Measurements from ENCODE around the gene ZNF738. TPM values are rescaled to one million over a fixed set of nuclear protein-coding genes. Genes with fewer than 3 reads are reported as not detected.

Gene ZNF738
- total and polyA plus RNA-seq, 2 donors (not counting 1 experiment from before 2014, with no cell fraction given): 7.0 to 27.1 TPM

GRCh38 chr19:21328885-21329605, 29.8 kb upstream of the ZNF738 start, which contains the start of gene ZNF708:
TSS of gene ZNF708 (minus strand) at chr19:21329410. CDS start at chr19:21329212, 198 bp downstream.
- Histone ChIP-seq H3K79me2 (ENCODE audit: control insufficient read depth, insufficient read depth, low read length) (peaks cover 58% of the 10 kb centered on the region), H2AFZ (ENCODE audit: insufficient read depth, low read depth, low read length, poor library complexity, severe bottlenecking) (peak within 1 kb of the TSS; percentile 92), H3K9ac (ENCODE audit: low read length) (peak within 1 kb of the TSS; percentile 99), H3K4me1 (ENCODE audit: control insufficient read depth in 2 of 2, insufficient read depth in 2 of 2, low read length in 2 of 2) (peaks cover 9 to 16% of the 10 kb centered on the region in 2 donors), H3K4me3 (ENCODE audit: control extremely low read depth in 1 of 5, extremely low read depth in 1 of 5, insufficient read depth in 1 of 5, low read depth in 2 of 5, low read length in 4 of 5) (peak within 1 kb of the TSS; percentile 85 to 100 (median 96)), H3K36me3 (replicated peaks in 1 of 2; ENCODE audit: control extremely low read depth in 1 of 2, control insufficient read depth in 1 of 2, extremely low read depth in 1 of 2, insufficient read depth in 2 of 2, low read length in 1 of 2) (peaks cover 0 to 7% of the 10 kb centered on the region in 2 experiments), H3K27me3 (replicated peaks in 1 of 4; ENCODE audit: control extremely low read depth in 1 of 4, control insufficient read depth in 3 of 4, insufficient read depth in 4 of 4, low read length in 3 of 4) (no peaks in the 10 kb centered on the region), H3K4me2 (replicated peaks; ENCODE audit: low read depth, low read length, poor library complexity, severe bottlenecking) (peak within 1 kb of the TSS; percentile 76), H4K20me1 (ENCODE audit: control insufficient read depth, insufficient read depth, low read length, poor library complexity, severe bottlenecking) (no peaks in the 10 kb centered on the region), H3K9me3 (ENCODE audit: control extremely low read depth in 1 of 3, control insufficient read depth in 2 of 3, insufficient read depth in 1 of 3, low read length in 2 of 3) (peaks cover 0 to 16% (median 6%) of the 10 kb centered on the region in 3 donors), H3K27ac (ENCODE audit: low read length in 2 of 2) (peak within 1 kb of the TSS; percentile 97 to 99)
- Mint-ChIP-seq H3K9me3 (ENCODE audit: insufficient read depth) (peaks cover 3% of the 10 kb centered on the region), H3K4me1 (peaks cover 39% of the 10 kb centered on the region), H3K27me3 (no peaks in the 10 kb centered on the region), H3K4me3 (peak within 1 kb of the TSS; percentile 99), H3K27ac (peak within 1 kb of the TSS; percentile 99)
- under 1% methylated on average over 31 of the region's 32 CpGs for WGBS (ENCODE audit: insufficient coverage)
- CTCF ChIA-PET: interaction anchor here (0.7 to 1.3 kb wide), 4 partner anchors 28 to 152 kb away, joined by 3 to 7 read pairs (median 3); partner anchors contain the start of gene ZNF738
- DNase-seq (peak; percentile 88), ATAC-seq (ENCODE audit: low read depth) (peak; percentile 99)
- intact Hi-C loops (cut with micrococcal nuclease): loop anchor here (1.0 to 5.0 kb wide), 6 partner anchors 29 to 1292 kb away; partner anchors contain the start of genes ZNF429, ZNF431, ZNF682 and ZNF737
- POLR2A ChIA-PET: interaction anchor here (0.6 to 2.6 kb wide), 14 partner anchors 30 to 1944 kb away, joined by 3 to 10 read pairs (median 4); partner anchors contain the start of genes ZNF100, ZNF429, ZNF431 and ZNF493
- TF ChIP-seq EZH2 (IDR thresholded peaks at IDR 0.05; ENCODE audit: borderline replicate concordance, insufficient read depth, low read depth, low read length, poor library complexity, severe bottlenecking): no peak
- TF ChIP-seq CTCF (IDR thresholded peaks at IDR 0.05): no peak

DNA sequence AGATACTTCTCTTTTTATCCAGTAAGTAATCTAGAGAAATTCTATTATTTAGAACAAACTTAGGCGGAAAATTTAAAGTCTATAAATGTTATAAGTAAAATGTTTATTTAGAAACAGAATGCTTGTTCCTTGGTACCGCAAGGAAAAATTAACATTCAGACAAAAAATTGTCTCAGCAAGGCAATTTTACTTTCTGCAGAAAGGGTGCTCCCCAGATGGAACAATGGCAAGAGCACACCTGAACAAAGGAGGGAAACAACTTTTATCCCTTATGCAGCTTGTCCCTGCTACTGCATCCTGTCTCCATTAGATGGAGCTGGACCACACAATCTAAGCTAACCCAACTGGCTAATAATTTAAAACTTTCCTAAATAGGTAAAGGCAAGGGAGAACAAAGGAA, 23.1 kb upstream of the ZNF738 start:
- POLR2A ChIA-PET: no interaction called here

More for the DNA sequence above, 23.1 kb upstream of the ZNF738 start:
- no peaks in the 10 kb centered on the region for H3K36me3 ChIP-seq (replicated peaks in 1 of 2; ENCODE audit: control extremely low read depth in 1 of 2, control insufficient read depth in 1 of 2, extremely low read depth in 1 of 2, insufficient read depth in 2 of 2, low read length in 1 of 2)
- Mint-ChIP-seq H3K9me3 (ENCODE audit: insufficient read depth) (peaks cover 19% of the 10 kb centered on the region), H3K27me3 (no peaks in the 10 kb centered on the region), H3K27ac (no peak overlapping the region), H3K4me1 (no peaks in the 10 kb centered on the region), H3K4me3 (no peak overlapping the region)
- no CpG with 5 or more reads among the region's 2 CpGs for WGBS (ENCODE audit: insufficient coverage)
- CTCF ChIA-PET: no interaction called here
- no peak overlapping the region for H2AFZ ChIP-seq (ENCODE audit: insufficient read depth, low read depth, low read length, poor library complexity, severe bottlenecking)
- H3K27me3 ChIP-seq (replicated peaks in 1 of 4; ENCODE audit: control extremely low read depth in 1 of 4, control insufficient read depth in 3 of 4, insufficient read depth in 4 of 4, low read length in 3 of 4): no peaks in the 10 kb centered on the region
- no peaks in the 10 kb centered on the region for H4K20me1 ChIP-seq (ENCODE audit: control insufficient read depth, insufficient read depth, low read length, poor library complexity, severe bottlenecking)
- intact Hi-C loops (cut with micrococcal nuclease): no loop called here
- H3K4me1 ChIP-seq (ENCODE audit: control insufficient read depth in 2 of 2, insufficient read depth in 2 of 2, low read length in 2 of 2): no peaks in the 10 kb centered on the region
- DNase-seq: no peak
- H3K4me3 ChIP-seq (ENCODE audit: control extremely low read depth in 1 of 5, extremely low read depth in 1 of 5, insufficient read depth in 1 of 5, low read depth in 2 of 5, low read length in 4 of 5): no peak overlapping the region
- H3K79me2 ChIP-seq (ENCODE audit: control insufficient read depth, insufficient read depth, low read length): no peaks in the 10 kb centered on the region
- no peak overlapping the region for H3K9ac ChIP-seq (ENCODE audit: low read length)
- no peak for TF ChIP-seq EZH2 (IDR thresholded peaks at IDR 0.05; ENCODE audit: borderline replicate concordance, insufficient read depth, low read depth, low read length, poor library complexity, severe bottlenecking)
- no peak for TF ChIP-seq CTCF (IDR thresholded peaks at IDR 0.05)
- H3K4me2 ChIP-seq (replicated peaks; ENCODE audit: low read depth, low read length, poor library complexity, severe bottlenecking): no peak overlapping the region
- no peak overlapping the region for H3K27ac ChIP-seq (ENCODE audit: low read length in 2 of 2)
- H3K9me3 ChIP-seq (ENCODE audit: control extremely low read depth in 1 of 3, control insufficient read depth in 2 of 3, insufficient read depth in 1 of 3, low read length in 2 of 3): peaks cover 22 to 32% (median 28%) of the 10 kb centered on the region in 3 donors
- no peak for ATAC-seq (ENCODE audit: low read depth)

Measured in B cell (primary cell).